Measurements from ENCODE around the gene TRIM33. TPM values are rescaled to one million over a fixed set of nuclear protein-coding genes. Genes with fewer than 3 reads are reported as not detected.

Gene TRIM33
- total RNA-seq, 1 experiment from 2014 or later: 38.7 TPM

- Histone ChIP-seq H2AFZ (no peak overlapping the region), H3K27me3 (ENCODE audit: insufficient read depth, low read depth) (no peaks in the 10 kb centered on the region), H3K9me3 (ENCODE audit: insufficient read depth, low read depth) (no peaks in the 10 kb centered on the region), H3K4me3 (no peak overlapping the region), H3K79me2 (ENCODE audit: low read depth) (no peaks in the 10 kb centered on the region), H3K9me2 (ENCODE audit: insufficient read depth) (no peaks in the 10 kb centered on the region), H4K20me1 (ENCODE audit: insufficient read depth) (no peaks in the 10 kb centered on the region), H3K36me3 (ENCODE audit: low read depth) (no peaks in the 10 kb centered on the region), H3K4me2 (no peak overlapping the region), H3F3A (ENCODE audit: insufficient read depth, low read depth) (no peaks in the 10 kb centered on the region), H3K4me1 (replicated peaks; ENCODE audit: insufficient read depth) (no peaks in the 10 kb centered on the region), H3K27ac (no peak overlapping the region)
- ChIA-PET CTCF (interaction anchor here (0.6 to 0.7 kb wide), 3 partner anchors 178 to 1219 kb away, joined by 3 read pairs; no protein-coding TSS in a partner anchor), POLR2A (ENCODE audit: unreplicated experiment) (no interaction called here)
- BruUV-seq (replicated peaks): no TSS peak
- TF ChIP-seq, protein P1, sequence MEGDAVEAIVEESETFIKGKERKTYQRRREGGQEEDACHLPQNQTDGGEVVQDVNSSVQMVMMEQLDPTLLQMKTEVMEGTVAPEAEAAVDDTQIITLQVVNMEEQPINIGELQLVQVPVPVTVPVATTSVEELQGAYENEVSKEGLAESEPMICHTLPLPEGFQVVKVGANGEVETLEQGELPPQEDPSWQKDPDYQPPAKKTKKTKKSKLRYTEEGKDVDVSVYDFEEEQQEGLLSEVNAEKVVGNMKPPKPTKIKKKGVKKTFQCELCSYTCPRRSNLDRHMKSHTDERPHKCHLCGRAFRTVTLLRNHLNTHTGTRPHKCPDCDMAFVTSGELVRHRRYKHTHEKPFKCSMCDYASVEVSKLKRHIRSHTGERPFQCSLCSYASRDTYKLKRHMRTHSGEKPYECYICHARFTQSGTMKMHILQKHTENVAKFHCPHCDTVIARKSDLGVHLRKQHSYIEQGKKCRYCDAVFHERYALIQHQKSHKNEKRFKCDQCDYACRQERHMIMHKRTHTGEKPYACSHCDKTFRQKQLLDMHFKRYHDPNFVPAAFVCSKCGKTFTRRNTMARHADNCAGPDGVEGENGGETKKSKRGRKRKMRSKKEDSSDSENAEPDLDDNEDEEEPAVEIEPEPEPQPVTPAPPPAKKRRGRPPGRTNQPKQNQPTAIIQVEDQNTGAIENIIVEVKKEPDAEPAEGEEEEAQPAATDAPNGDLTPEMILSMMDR (conservative IDR thresholded peaks at IDR 0.05): no peak
- no peak for TF ChIP-seq EZH2 (IDR thresholded peaks at IDR 0.05; ENCODE audit: low read depth)
- no peak for DNase-seq
- intact Hi-C loops (cut with micrococcal nuclease; ENCODE audit: unreplicated experiment): loop anchor here (5.0 to 10.0 kb wide), 2 partner anchors 768 to 1250 kb away; no protein-coding TSS in a partner anchor
Measured at GRCh38 chr1:114344656-114345055, 166.3 kb downstream of the TRIM33 start.

Other genes starting within 250 kb of the TRIM33 start
- gene BCAS2, start 70.4 kb upstream of the TRIM33 start, total RNA-seq (2021): 25.2 and 36.7 TPM in 2 replicates
- 0.70 and 1.1 TPM in 2 replicates for gene DENND2C, start 158.8 kb upstream of the TRIM33 start, total RNA-seq (2021)
- gene AMPD1, start 184.3 kb upstream of the TRIM33 start, total RNA-seq (2021): not detected in 2 replicates
- gene NRAS, start 205.6 kb upstream of the TRIM33 start, total RNA-seq (2021): 28.5 and 37.8 TPM in 2 replicates
- gene CSDE1, start 246.8 kb upstream of the TRIM33 start, total RNA-seq (2021): 536 and 650 TPM in 2 replicates

Data from PC-9 (cell line).